PC-3 (cell line): ENCODE results near the gene C4orf50. TPM values are rescaled to one million over a fixed set of nuclear protein-coding genes. Genes with fewer than 3 reads are reported as not detected.

Source experiments
- ATAC-seq: fragments of 200-7000 bp; cut with Tn5 transposase; 2 replicates; pipeline ENCODE4 v1.9.1; 2020; ENCODE audit warnings: mild to moderate bottlenecking, moderate library complexity
- BruUV-seq: library from RNA; stranded (reverse); fragments of 400-500 nt; replicated peaks from 2 replicates; lab custom pipeline; 2021; lab: Mats Ljungman, UMichigan
- CTCF ChIA-PET: fragments of 300-600 bp; sonication (Branson Sonifier 250); formaldehyde crosslinking; loops from one replicate; lab custom pipeline; 2022; ENCODE audit warnings: antibody characterized with exemption; lab: Charles Lee
- POLR2A ChIA-PET: fragments of 300-600 bp; sonication (Branson Sonifier 250); formaldehyde crosslinking; loops from one replicate; lab custom pipeline; 2022; ENCODE audit warnings: antibody characterized with exemption; ENCODE audit not compliant: unreplicated experiment; lab: Charles Lee
- DNase-seq: peaks from one replicate; pipeline ENCODE4 v3.0.0-alpha.2; 2015
- H2AFZ ChIP-seq: fragments of 300-600 bp; sonication (generic); 2 replicates; pipeline ENCODE4 v1.6.0; 2016; ENCODE audit warnings: antibody characterized with exemption, low read length
- H3F3A ChIP-seq: fragments of 300-600 bp; sonication (generic); one replicate; pipeline ENCODE4 v1.6.0; 2017; ENCODE audit warnings: antibody characterized with exemption, low read length, control low read depth, mild to moderate bottlenecking; ENCODE audit not compliant: unreplicated experiment
- H3K27ac ChIP-seq: fragments of 300-600 bp; sonication (generic); 2 replicates; pipeline ENCODE4 v1.5.1; 2016; ENCODE audit warnings: mild to moderate bottlenecking, low read length
- H3K27me3 ChIP-seq: fragments of 300-600 bp; sonication (generic); 2 replicates; pipeline ENCODE4 v1.6.1; 2016; ENCODE audit warnings: low read length, mixed read lengths
- H3K36me3 ChIP-seq: fragments of 300-600 bp; sonication (generic); 2 replicates; pipeline ENCODE4 v1.6.1; 2016; ENCODE audit warnings: low read depth, mixed run types, low read length, mixed read lengths
- H3K4me1 ChIP-seq: fragments of 300-600 bp; sonication (generic); 2 replicates; pipeline ENCODE4 v1.5.1; 2016; ENCODE audit warnings: low read length; ENCODE audit not compliant: insufficient read depth
- H3K4me2 ChIP-seq: fragments of 300-600 bp; sonication (generic); 2 replicates; pipeline ENCODE4 v1.6.0; 2016; ENCODE audit warnings: low read length
- H3K4me3 ChIP-seq: fragments of 300-600 bp; sonication (generic); 2 replicates; pipeline ENCODE4 v1.5.1; 2016; ENCODE audit warnings: mild to moderate bottlenecking, low read length, mixed read lengths
- H3K79me2 ChIP-seq: fragments of 300-600 bp; sonication (generic); 2 replicates; pipeline ENCODE4 v1.6.1; 2017; ENCODE audit warnings: low read length, mixed read lengths
- H3K9ac ChIP-seq: fragments of 300-600 bp; sonication (generic); 2 replicates; pipeline ENCODE4 v1.6.0; 2016; ENCODE audit warnings: mild to moderate bottlenecking, low read length
- H3K9me2 ChIP-seq: fragments of 300-600 bp; sonication (generic); replicated peaks from 2 replicates; pipeline ENCODE4 v1.6.1; 2016; ENCODE audit warnings: mixed run types, low read length, mixed read lengths
- H3K9me3 ChIP-seq: fragments of 300-600 bp; sonication (generic); 2 replicates; pipeline ENCODE4 v1.6.1; 2016; ENCODE audit warnings: low read length, mixed read lengths
- H4K20me1 ChIP-seq: fragments of 300-600 bp; sonication (generic); 2 replicates; pipeline ENCODE4 v1.6.1; 2016; ENCODE audit warnings: low read length, mixed read lengths
- CTCF ChIP-seq: fragments of 300-600 bp; sonication (generic); conservative IDR thresholded peaks from 2 replicates; pipeline ENCODE4 v1.5.1; 2017; ENCODE audit warnings: antibody characterized with exemption, low read depth, mild to moderate bottlenecking, low read length
- EZH2 ChIP-seq: fragments of 300-600 bp; sonication (generic); IDR thresholded peaks from one replicate; pipeline ENCODE4 v1.6.1; 2017; ENCODE audit warnings: antibody characterized with exemption, mild to moderate bottlenecking, low read length; ENCODE audit not compliant: unreplicated experiment
- EZH2phosphoT487 ChIP-seq: fragments of 300-600 bp; sonication (generic); IDR thresholded peaks from 2 replicates; pipeline ENCODE4 v1.6.1; 2018; ENCODE audit warnings: mild to moderate bottlenecking, antibody characterized with exemption, low read length, borderline replicate concordance
- intact Hi-C: fragments of 100-400 bp; cut with micrococcal nuclease; formaldehyde crosslinking; loops from 2 replicates; pipeline ENCODE4 v1.9.0; 2023
- total RNA-seq: library from RNA; depleted of rRNA; stranded (reverse); fragments of >200 nt; gene quantifications from 2 replicates; pipeline ENCODE4 v1.2.3, GENCODE V29; 2014

The C4orf50 gene
- total RNA-seq, 1 experiment from 2014 or later: not detected

GRCh38 chr4:6064383-6064782 is 46.2 kb upstream of the C4orf50 start:
- DNase-seq: no peak
- H3K79me2 ChIP-seq: no peaks in the 10 kb centered on the region
- no peak for ATAC-seq
- H3K9ac ChIP-seq: no peak overlapping the region
- peaks cover 20% of the 10 kb centered on the region for H3K27me3 ChIP-seq
- BruUV-seq: no TSS peak
- POLR2A ChIA-PET: no interaction called here
- no peaks in the 10 kb centered on the region for H3K36me3 ChIP-seq
- H3K4me1 ChIP-seq: no peaks in the 10 kb centered on the region
- H3K4me3 ChIP-seq: no peak overlapping the region
- no peaks in the 10 kb centered on the region for H4K20me1 ChIP-seq
- no peaks in the 10 kb centered on the region for H3F3A ChIP-seq
- no peak overlapping the region for H3K27ac ChIP-seq
- CTCF ChIA-PET: no interaction called here
- no peaks in the 10 kb centered on the region for H3K9me2 ChIP-seq
- H3K9me3 ChIP-seq: no peaks in the 10 kb centered on the region
- TF ChIP-seq EZH2 (no peak), EZH2phosphoT487 (no peak), CTCF (no peak)
- intact Hi-C loops: no loop called here
- H3K4me2 ChIP-seq: no peak overlapping the region
- no peak overlapping the region for H2AFZ ChIP-seq

GRCh38 chr4:6063684-6064083 is 45.5 kb upstream of the C4orf50 start:
- no peaks in the 10 kb centered on the region for H3K9me3 ChIP-seq
- CTCF ChIA-PET: no interaction called here
- no peak overlapping the region for H3K27ac ChIP-seq
- no peaks in the 10 kb centered on the region for H3K9me2 ChIP-seq
- TF ChIP-seq EZH2phosphoT487 (no peak), CTCF (no peak), EZH2 (no peak)
- H3K36me3 ChIP-seq: no peaks in the 10 kb centered on the region
- no peak overlapping the region for H3K4me3 ChIP-seq
- H3F3A ChIP-seq: no peaks in the 10 kb centered on the region
- H3K79me2 ChIP-seq: no peaks in the 10 kb centered on the region
- POLR2A ChIA-PET: no interaction called here
- ATAC-seq: no peak
- no peak overlapping the region for H3K4me2 ChIP-seq
- H2AFZ ChIP-seq: no peak overlapping the region
- no peaks in the 10 kb centered on the region for H4K20me1 ChIP-seq
- BruUV-seq: no TSS peak
- intact Hi-C loops: no loop called here
- H3K4me1 ChIP-seq: no peaks in the 10 kb centered on the region
- peaks cover 15% of the 10 kb centered on the region for H3K27me3 ChIP-seq
- H3K9ac ChIP-seq: no peak overlapping the region
- DNase-seq: no peak

- CTCF ChIA-PET: no interaction called here
Measured at GRCh38 chr4:6062133-6062532, 43.9 kb upstream of the C4orf50 start.

More at GRCh38 chr4:6062133-6062532, 43.9 kb upstream of the C4orf50 start:
- intact Hi-C loops: no loop called here
- ATAC-seq (no peak), DNase-seq (no peak)
- Histone ChIP-seq H3K9ac (no peak overlapping the region), H3K79me2 (no peaks in the 10 kb centered on the region), H2AFZ (no peak overlapping the region), H4K20me1 (no peaks in the 10 kb centered on the region), H3K36me3 (no peaks in the 10 kb centered on the region), H3K9me2 (no peaks in the 10 kb centered on the region), H3F3A (no peaks in the 10 kb centered on the region), H3K9me3 (no peaks in the 10 kb centered on the region), H3K27me3 (peaks cover 4% of the 10 kb centered on the region; the same call in 1 of the 2 replicates), H3K4me1 (no peaks in the 10 kb centered on the region), H3K27ac (no peak overlapping the region), H3K4me2 (no peak overlapping the region), H3K4me3 (no peak overlapping the region)
- POLR2A ChIA-PET: no interaction called here
- BruUV-seq: no TSS peak
- no peak for TF ChIP-seq EZH2
